HEK293T (cell line): Measurements from ENCODE around the gene XPR1.
"Not testable (repeated sequence)": the region's sequence is repeated elsewhere in the genome, so short reads cannot be mapped to it uniquely, and the experiment has no call there.

Experiments
- CTCF ChIA-PET: fragments of 350-600 bp; formaldehyde crosslinking; extraction: SDS; loops from one replicate; lab custom pipeline; 2021; ENCODE audit warnings: antibody characterized with exemption, inconsistent platforms; lab: Yijun Ruan, JAX
- POLR2A ChIA-PET: fragments of 350-600 bp; formaldehyde crosslinking; extraction: SDS; loops from one replicate; lab custom pipeline; 2020; ENCODE audit warnings: antibody characterized with exemption, inconsistent platforms; lab: Yijun Ruan, JAX
- DNase-seq: peaks from one replicate; pipeline ENCODE4 v3.0.0; 2012; ENCODE audit warnings: mixed read lengths; ENCODE audit errors: extremely low spot score
- ARNT ChIP-seq: fragments of 450-650 bp; IDR thresholded peaks from 2 replicates; pipeline ENCODE4 v1.6.1; 2017; ENCODE audit warnings: mild to moderate bottlenecking
- BHLHE40 ChIP-seq: fragments of 450-650 bp; IDR thresholded peaks from 2 replicates; pipeline ENCODE4 v1.6.1; 2016; ENCODE audit warnings: mild to moderate bottlenecking, moderate library complexity, borderline replicate concordance
- CTBP1 ChIP-seq: fragments of 450-650 bp; IDR thresholded peaks from 2 replicates; pipeline ENCODE4 v1.6.1; 2016; ENCODE audit warnings: borderline replicate concordance
- ELF4 ChIP-seq: fragments of 450-650 bp; IDR thresholded peaks from 2 replicates; pipeline ENCODE4 v1.6.1; 2017; ENCODE audit warnings: antibody characterized with exemption
- FOXA1 ChIP-seq: fragments of 450-650 bp; IDR thresholded peaks from 2 replicates; pipeline ENCODE4 v1.6.1; 2016; ENCODE audit warnings: mild to moderate bottlenecking
- FOXK2 ChIP-seq: fragments of 450-650 bp; IDR thresholded peaks from 2 replicates; pipeline ENCODE4 v1.6.1; 2016; ENCODE audit warnings: mild to moderate bottlenecking
- FOXM1 ChIP-seq: fragments of 450-650 bp; IDR thresholded peaks from 2 replicates; pipeline ENCODE4 v1.6.1; 2017; ENCODE audit warnings: mild to moderate bottlenecking, borderline replicate concordance
- HDGF ChIP-seq: fragments of 450-650 bp; IDR thresholded peaks from 2 replicates; pipeline ENCODE4 v1.6.1; 2017; ENCODE audit warnings: antibody characterized with exemption, borderline replicate concordance
- L3MBTL2 ChIP-seq: fragments of 450-650 bp; conservative IDR thresholded peaks from 2 replicates; pipeline ENCODE4 v1.6.1; 2016; ENCODE audit warnings: mild to moderate bottlenecking
- LEF1 ChIP-seq: fragments of 450-650 bp; IDR thresholded peaks from 2 replicates; pipeline ENCODE4 v1.6.1; 2017; ENCODE audit warnings: mild to moderate bottlenecking, borderline replicate concordance
- NFRKB ChIP-seq: fragments of 450-650 bp; IDR thresholded peaks from 2 replicates; pipeline ENCODE4 v1.6.1; 2016; ENCODE audit warnings: mild to moderate bottlenecking, moderate library complexity
- PKNOX1 ChIP-seq: fragments of 450-650 bp; IDR thresholded peaks from 2 replicates; pipeline ENCODE4 v1.6.1; 2016
- SP1 ChIP-seq: fragments of 450-650 bp; IDR thresholded peaks from 2 replicates; pipeline ENCODE4 v1.6.1; 2017
- SUZ12 ChIP-seq: fragments of 450-650 bp; IDR thresholded peaks from 2 replicates; pipeline ENCODE4 v1.6.1; 2016; ENCODE audit warnings: mild to moderate bottlenecking
- TARDBP ChIP-seq: fragments of 450-650 bp; IDR thresholded peaks from 2 replicates; pipeline ENCODE4 v1.6.1; 2016
- ZNF384 ChIP-seq: fragments of 450-650 bp; IDR thresholded peaks from 2 replicates; pipeline ENCODE4 v1.6.1; 2016

XPR1 gene

GRCh38 chr1:180785291-180785690 lies 153.5 kb downstream of the XPR1 start:
- TF ChIP-seq TARDBP (no peak), BHLHE40 (no peak), ARNT (no peak), HDGF (no peak), SP1 (no peak)
- DNase-seq = no peak
- ChIA-PET POLR2A (no interaction called here), CTCF (no interaction called here)

- ChIA-PET CTCF (no interaction called here), POLR2A (no interaction called here)
- TF ChIP-seq LEF1 (no peak), CTBP1 (no peak), ZNF384 (no peak), SUZ12 (no peak), ARNT (no peak), FOXM1 (no peak), HDGF (no peak), L3MBTL2 (no peak), ELF4 (no peak), PKNOX1 (no peak), SP1 (no peak), NFRKB (no peak)
- no peak for DNase-seq
Measured at GRCh38 chr1:180785887-180786286, 154.1 kb downstream of the XPR1 start.

GRCh38 chr1:180786624-180787023 lies 154.8 kb downstream of the XPR1 start:
- CTCF ChIA-PET = interaction anchor here (0.6 kb wide), 1 partner anchor 77 kb away, joined by 3 read pairs; no protein-coding TSS in a partner anchor
- POLR2A ChIA-PET = no interaction called here
- no peak for DNase-seq
- TF ChIP-seq PKNOX1 = no peak
- no peak for TF ChIP-seq L3MBTL2
- TF ChIP-seq FOXA1 = no peak
- no peak for TF ChIP-seq FOXK2
- TF ChIP-seq NFRKB = no peak
- TF ChIP-seq ELF4 = no peak
- TF ChIP-seq TARDBP = no peak
- TF ChIP-seq FOXM1 = no peak
- TF ChIP-seq HDGF = no peak
- TF ChIP-seq CTBP1 = no peak
- TF ChIP-seq BHLHE40 = no peak
- no peak for TF ChIP-seq ZNF384

- TF ChIP-seq TARDBP = no peak
- no peak for TF ChIP-seq CTBP1
- no peak for DNase-seq
- ChIA-PET POLR2A (no interaction called here), CTCF (no interaction called here)
Measured at GRCh38 chr1:180787628-180788307, 155.9 kb downstream of the XPR1 start.

- no peak for TF ChIP-seq HDGF
- TF ChIP-seq PKNOX1 = no peak
- TF ChIP-seq ARNT = no peak
- TF ChIP-seq FOXK2 = no peak
- no peak for TF ChIP-seq SUZ12
- no peak for TF ChIP-seq L3MBTL2
- no peak for TF ChIP-seq LEF1
- TF ChIP-seq FOXA1 = no peak
- no peak for TF ChIP-seq NFRKB
- no peak for TF ChIP-seq CTBP1
- no peak for DNase-seq
- ChIA-PET CTCF (no interaction called here), POLR2A (no interaction called here)
Measured at GRCh38 chr1:180789460-180789859, 157.6 kb downstream of the XPR1 start.

GRCh38 chr1:180791152-180791551 lies 159.3 kb downstream of the XPR1 start:
- POLR2A ChIA-PET, DNase-seq, CTCF ChIA-PET: not testable (repeated sequence)

GRCh38 chr1:180791806-180792205 lies 160.0 kb downstream of the XPR1 start:
- DNase-seq = no peak
- CTCF ChIA-PET = no interaction called here
- no peak for TF ChIP-seq FOXA1
- no peak for TF ChIP-seq ELF4
- no peak for TF ChIP-seq TARDBP
- TF ChIP-seq ARNT = no peak
- no peak for TF ChIP-seq FOXM1
- TF ChIP-seq NFRKB = no peak
- TF ChIP-seq CTBP1 = no peak
- no peak for TF ChIP-seq PKNOX1
- TF ChIP-seq HDGF = no peak
- TF ChIP-seq BHLHE40 = no peak
- TF ChIP-seq LEF1 = no peak
- TF ChIP-seq SUZ12 = no peak
- TF ChIP-seq FOXK2 = no peak
- TF ChIP-seq SP1 = no peak
- TF ChIP-seq ZNF384 = no peak
- POLR2A ChIA-PET = no interaction called here
